GM21367 (cell line): ENCODE data around the gene OR2A14.
A peak's percentile ranks its signal among the peaks of the same experiment; 100 is the strongest.
"Not testable (repeated sequence)": the region's sequence is repeated elsewhere in the genome, so short reads cannot be mapped to it uniquely, and the experiment has no call there.

Experiments used
- ATAC-seq: cut with Tn5 transposase; IDR thresholded peaks from one replicate; pipeline ENCODE4 v1.9.1; 2021; ENCODE audit not compliant: unreplicated experiment

Gene OR2A14

GRCh38 chr7:144148224-144148827, 25.4 kb downstream of the OR2A14 start:
- ATAC-seq, result no peak

GRCh38 chr7:144158861-144159260, 35.9 kb downstream of the OR2A14 start:
- ATAC-seq, result no peak

GRCh38 chr7:144164784-144165183, 41.8 kb downstream of the OR2A14 start:
- ATAC-seq, result no peak

GRCh38 chr7:144171594-144172350, 48.8 kb downstream of the OR2A14 start:
- ATAC-seq, result not testable (repeated sequence)

DNA sequence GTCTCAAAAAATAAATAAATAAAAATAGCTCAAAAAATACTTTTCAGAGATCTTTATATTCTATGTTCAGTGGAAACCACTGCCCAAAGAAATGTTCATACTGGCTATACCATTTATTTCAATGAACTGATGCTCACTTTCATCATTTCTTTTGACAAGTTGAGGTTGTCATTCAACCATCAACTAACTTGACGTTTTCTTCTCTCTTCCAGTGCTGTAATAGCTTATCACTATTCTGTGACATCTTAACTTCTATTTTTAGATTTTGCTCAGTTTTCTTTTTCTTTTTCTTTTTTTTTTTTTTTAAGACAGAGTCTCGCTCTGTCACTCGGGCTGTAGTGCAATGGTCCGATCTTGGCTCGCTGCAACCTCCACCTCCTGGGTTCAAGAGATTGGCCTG, 51.6 kb downstream of the OR2A14 start:
- ATAC-seq, result no peak

DNA sequence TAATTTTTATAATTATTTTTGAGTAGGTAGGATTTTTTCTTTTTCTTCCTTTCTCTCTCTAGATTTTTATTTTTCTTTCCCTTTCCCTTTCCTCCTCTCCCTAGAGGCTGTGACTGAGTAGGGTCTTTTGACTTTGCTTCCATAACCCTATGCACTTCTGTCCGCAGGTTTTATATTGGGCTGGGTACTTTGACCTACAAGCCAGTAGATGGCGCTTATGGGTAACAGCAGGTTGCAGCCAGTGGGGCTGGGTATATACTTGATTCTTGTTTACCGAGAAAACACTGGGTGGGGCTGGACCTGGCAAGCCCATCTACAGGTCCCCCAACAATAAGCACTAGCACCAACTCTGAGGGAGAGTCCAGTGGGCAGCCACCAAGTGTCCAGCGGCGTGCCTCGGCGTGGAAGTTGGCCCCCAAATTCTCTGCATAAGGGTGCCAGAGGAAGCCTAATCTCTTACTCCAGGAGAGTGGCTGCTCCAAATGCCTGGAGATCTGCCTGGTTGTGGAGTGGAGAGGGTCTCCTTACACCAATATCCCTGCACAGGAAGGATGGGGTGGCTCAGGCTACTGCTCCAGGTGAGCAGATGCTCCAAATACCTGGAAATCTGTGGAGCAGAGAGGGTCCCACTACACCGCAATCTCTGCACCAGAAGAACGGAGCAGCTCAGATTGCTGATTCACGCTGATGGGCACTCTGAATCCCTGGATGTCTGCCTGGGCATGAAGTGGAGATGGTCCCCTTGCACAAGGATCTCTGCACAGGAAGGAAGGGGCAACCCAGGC, 55.6 kb downstream of the OR2A14 start:
- peak; percentile 95 for ATAC-seq

- ATAC-seq, result not testable (repeated sequence)
Observed at GRCh38 chr7:144179165-144179479, 56.1 kb downstream of the OR2A14 start.
